ENCODE data around the gene CAMK1D.

The CAMK1D gene

GRCh38 chr10:12504628-12505027 lies 155.3 kb downstream of the CAMK1D start:
- peaks cover 44% of the 10 kb centered on the region for H3K79me2 ChIP-seq (ENCODE audit: low read length)
- H3K9ac ChIP-seq (ENCODE audit: low read length) = no peak overlapping the region
- H3K4me1 ChIP-seq (ENCODE audit: low read length) = peaks cover 5% of the 10 kb centered on the region; the same call in 1 of the 2 replicates
- H3K9me2 ChIP-seq (replicated peaks; ENCODE audit: insufficient read depth, low read length) = no peaks in the 10 kb centered on the region
- no peaks in the 10 kb centered on the region for H4K20me1 ChIP-seq (ENCODE audit: insufficient read depth, low read length)
- H3K4me3 ChIP-seq (ENCODE audit: low read length) = no peak overlapping the region
- no peak overlapping the region for H3K27ac ChIP-seq (ENCODE audit: low read length)
- H3K27me3 ChIP-seq (replicated peaks; ENCODE audit: insufficient read depth, low read length) = no peaks in the 10 kb centered on the region
- no peak overlapping the region for H3K4me2 ChIP-seq (ENCODE audit: low read depth, low read length)
- H3K36me3 ChIP-seq (replicated peaks; ENCODE audit: insufficient read depth, low read length) = no peaks in the 10 kb centered on the region
- H3K9me3 ChIP-seq (replicated peaks; ENCODE audit: insufficient read depth, low read length) = no peaks in the 10 kb centered on the region
- no peak for TF ChIP-seq EZH2phosphoT487 (IDR thresholded peaks at IDR 0.05; ENCODE audit: low read length)
- TF ChIP-seq, protein P1, sequence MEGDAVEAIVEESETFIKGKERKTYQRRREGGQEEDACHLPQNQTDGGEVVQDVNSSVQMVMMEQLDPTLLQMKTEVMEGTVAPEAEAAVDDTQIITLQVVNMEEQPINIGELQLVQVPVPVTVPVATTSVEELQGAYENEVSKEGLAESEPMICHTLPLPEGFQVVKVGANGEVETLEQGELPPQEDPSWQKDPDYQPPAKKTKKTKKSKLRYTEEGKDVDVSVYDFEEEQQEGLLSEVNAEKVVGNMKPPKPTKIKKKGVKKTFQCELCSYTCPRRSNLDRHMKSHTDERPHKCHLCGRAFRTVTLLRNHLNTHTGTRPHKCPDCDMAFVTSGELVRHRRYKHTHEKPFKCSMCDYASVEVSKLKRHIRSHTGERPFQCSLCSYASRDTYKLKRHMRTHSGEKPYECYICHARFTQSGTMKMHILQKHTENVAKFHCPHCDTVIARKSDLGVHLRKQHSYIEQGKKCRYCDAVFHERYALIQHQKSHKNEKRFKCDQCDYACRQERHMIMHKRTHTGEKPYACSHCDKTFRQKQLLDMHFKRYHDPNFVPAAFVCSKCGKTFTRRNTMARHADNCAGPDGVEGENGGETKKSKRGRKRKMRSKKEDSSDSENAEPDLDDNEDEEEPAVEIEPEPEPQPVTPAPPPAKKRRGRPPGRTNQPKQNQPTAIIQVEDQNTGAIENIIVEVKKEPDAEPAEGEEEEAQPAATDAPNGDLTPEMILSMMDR (IDR thresholded peaks at IDR 0.05; ENCODE audit: low read length) = no peak
- no peak for TF ChIP-seq EZH2 (optimal IDR thresholded peaks at IDR 0.05; ENCODE audit: low read depth, low read length)
- no peak overlapping the region for H2AFZ ChIP-seq (ENCODE audit: low read length)
- H3F3A ChIP-seq (ENCODE audit: insufficient read depth, low read length) = no peaks in the 10 kb centered on the region
- no peak for DNase-seq

DNA sequence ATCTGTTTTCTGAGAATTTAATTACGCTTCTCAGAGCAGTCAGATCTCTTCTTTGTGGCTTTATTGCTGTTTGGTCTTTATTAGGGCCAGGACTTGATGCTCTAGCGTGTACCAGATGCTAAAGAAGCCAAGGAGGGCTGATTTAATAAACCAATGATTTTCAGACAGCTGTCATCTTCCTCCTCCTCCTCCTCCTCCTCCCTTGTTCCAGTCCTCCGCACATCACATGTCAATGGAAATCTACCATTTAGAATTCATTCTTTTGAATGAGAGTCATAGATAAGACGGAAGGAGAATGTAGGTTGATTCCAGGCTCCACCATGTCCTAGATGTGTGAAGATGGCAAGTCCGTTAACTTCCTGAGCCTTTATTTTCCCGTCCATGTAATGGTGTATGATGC lies 156.3 kb downstream of the CAMK1D start:
- DNase-seq = no peak
- TF ChIP-seq EZH2phosphoT487 (IDR thresholded peaks at IDR 0.05; ENCODE audit: low read length) (no peak), EZH2 (optimal IDR thresholded peaks at IDR 0.05; ENCODE audit: low read depth, low read length) (no peak)
- TF ChIP-seq, protein P1 (IDR thresholded peaks at IDR 0.05; ENCODE audit: low read length) = no peak
- Histone ChIP-seq H3K9me3 (replicated peaks; ENCODE audit: insufficient read depth, low read length) (no peaks in the 10 kb centered on the region), H3K27me3 (replicated peaks; ENCODE audit: insufficient read depth, low read length) (no peaks in the 10 kb centered on the region), H4K20me1 (ENCODE audit: insufficient read depth, low read length) (no peaks in the 10 kb centered on the region), H3K79me2 (ENCODE audit: low read length) (peaks cover 46% of the 10 kb centered on the region; the same call in 1 of the 2 replicates), H3K9ac (ENCODE audit: low read length) (no peak overlapping the region), H3K9me2 (replicated peaks; ENCODE audit: insufficient read depth, low read length) (no peaks in the 10 kb centered on the region), H2AFZ (ENCODE audit: low read length) (no peak overlapping the region), H3F3A (ENCODE audit: insufficient read depth, low read length) (no peaks in the 10 kb centered on the region), H3K4me3 (ENCODE audit: low read length) (no peak overlapping the region), H3K27ac (ENCODE audit: low read length) (no peak overlapping the region), H3K4me1 (ENCODE audit: low read length) (peaks cover 8% of the 10 kb centered on the region; the same call in 1 of the 2 replicates), H3K36me3 (replicated peaks; ENCODE audit: insufficient read depth, low read length) (no peaks in the 10 kb centered on the region), H3K4me2 (ENCODE audit: low read depth, low read length) (no peak overlapping the region)

DNA sequence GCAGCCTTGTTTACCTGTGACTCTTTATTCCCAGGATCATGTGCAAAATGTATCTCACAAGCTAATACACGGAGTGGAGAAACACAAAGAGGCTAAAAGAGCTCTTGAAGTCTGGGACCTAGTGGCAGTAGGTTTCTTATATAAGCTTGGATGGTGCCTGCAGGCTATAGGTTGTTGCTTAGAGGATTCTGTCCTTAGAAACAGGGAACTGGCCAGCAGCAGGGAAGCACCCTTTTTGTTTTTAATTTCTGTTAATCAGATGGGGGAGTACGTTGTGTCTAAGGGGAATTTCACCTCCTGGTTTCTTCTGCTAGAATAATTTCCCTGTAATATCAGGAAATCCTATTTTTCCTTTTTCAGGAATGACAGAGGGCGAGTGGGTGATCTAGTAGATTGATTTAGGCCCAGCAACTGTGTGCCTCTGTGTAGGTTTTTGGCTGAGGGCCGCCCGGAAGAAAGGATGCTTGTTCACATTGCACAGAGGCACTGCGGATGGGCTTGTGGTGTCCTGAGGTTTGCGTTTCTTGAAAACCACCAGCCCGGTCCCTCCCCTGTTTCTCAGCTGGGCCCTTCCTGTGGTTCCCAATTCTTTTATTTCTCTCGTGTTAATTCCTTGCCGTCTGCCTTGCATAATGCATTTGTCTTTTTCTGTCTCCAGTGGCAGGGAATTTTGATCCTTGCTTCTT lies 158.0 kb downstream of the CAMK1D start:
- no peak overlapping the region for H3K4me2 ChIP-seq (ENCODE audit: low read depth, low read length)
- DNase-seq = no peak
- H3K9ac ChIP-seq (ENCODE audit: low read length) = no peak overlapping the region
- no peaks in the 10 kb centered on the region for H3K9me3 ChIP-seq (replicated peaks; ENCODE audit: insufficient read depth, low read length)
- peaks cover 8% of the 10 kb centered on the region; the same call in 1 of the 2 replicates for H3K4me1 ChIP-seq (ENCODE audit: low read length)
- H3K27ac ChIP-seq (ENCODE audit: low read length) = no peak overlapping the region
- no peak overlapping the region for H3K4me3 ChIP-seq (ENCODE audit: low read length)
- H3K27me3 ChIP-seq (replicated peaks; ENCODE audit: insufficient read depth, low read length) = no peaks in the 10 kb centered on the region
- no peaks in the 10 kb centered on the region for H3K9me2 ChIP-seq (replicated peaks; ENCODE audit: insufficient read depth, low read length)
- H3K79me2 ChIP-seq (ENCODE audit: low read length) = peaks cover 35% of the 10 kb centered on the region; the same call in 1 of the 2 replicates
- no peaks in the 10 kb centered on the region for H4K20me1 ChIP-seq (ENCODE audit: insufficient read depth, low read length)
- no peaks in the 10 kb centered on the region for H3K36me3 ChIP-seq (replicated peaks; ENCODE audit: insufficient read depth, low read length)
- TF ChIP-seq EZH2 (optimal IDR thresholded peaks at IDR 0.05; ENCODE audit: low read depth, low read length) = no peak
- TF ChIP-seq, protein P1 (IDR thresholded peaks at IDR 0.05; ENCODE audit: low read length) = no peak
- no peak for TF ChIP-seq EZH2phosphoT487 (IDR thresholded peaks at IDR 0.05; ENCODE audit: low read length)
- H2AFZ ChIP-seq (ENCODE audit: low read length) = no peak overlapping the region
- no peaks in the 10 kb centered on the region for H3F3A ChIP-seq (ENCODE audit: insufficient read depth, low read length)
